Body of pancreas (tissue), 4 donors: Measurements from ENCODE around the gene HDAC1. TPM values are rescaled to one million over a fixed set of nuclear protein-coding genes. Genes with fewer than 3 reads are reported as not detected.

Experiments used
- ATAC-seq: fragments of 150-250 bp; one replicate; pipeline ENCODE4 v1.9.1; 2016
- DNase-seq, 4 donors: peaks; one replicate each; pipeline ENCODE4 v3.0.0-alpha.2; 2019
- H3K27ac ChIP-seq, 4 donors: fragments of 200-600 bp; sonication (generic); 1 replicate in 3 of 4; 2 replicates in 1 of 4; pipeline versions ENCODE4 v1.5.1 to v1.6.1; 2016 to 2019; ENCODE audit warnings: mild to moderate bottlenecking in 1 of 4, mixed read lengths in 1 of 4, moderate library complexity in 1 of 4
- H3K27me3 ChIP-seq, 2 donors: fragments of 200-600 bp; sonication (generic); one replicate each; pipeline ENCODE4 v1.6.0; 2016; ENCODE audit warnings: mild to moderate bottlenecking in 1 of 2
- H3K36me3 ChIP-seq, 2 donors: fragments of 200-600 bp; sonication (generic); replicated peaks in 1 of 2; 2 replicates each; pipeline ENCODE4 v1.5.1; 2016; ENCODE audit warnings: low read depth in 2 of 2; ENCODE audit not compliant: insufficient read depth in 1 of 2
- H3K4me1 ChIP-seq: fragments of 200-600 bp; sonication (generic); one replicate; pipeline ENCODE4 v1.6.0; 2016
- H3K4me3 ChIP-seq, 2 donors: fragments of 200-600 bp; sonication (generic); 1 replicate in 1 of 2; 2 replicates in 1 of 2; pipeline ENCODE4 v1.5.1; 2016 to 2019
- H3K9me3 ChIP-seq, 3 donors: fragments of 200-600 bp; sonication (generic); 1 replicate in 2 of 3; 2 replicates in 1 of 3; pipeline ENCODE4 v1.5.1; 2016
- POLR2A ChIP-seq, 3 donors: fragments of 450-650 bp; IDR thresholded peaks; one replicate each; pipeline ENCODE4 v1.6.1; 2016; ENCODE audit warnings: antibody characterized with exemption in 3 of 3, mild to moderate bottlenecking in 2 of 3
- WGBS, 2 donors: methylation state at CpG; one replicate each; pipeline ENCODE4 v1.1.5; 2017; 5-methylcytosine and 5-hydroxymethylcytosine counted together
- intact Hi-C: fragments of 100-400 bp; cut with DNase I; formaldehyde crosslinking; loops from one replicate; pipeline ENCODE4 v1.15.1; 2023
- total RNA-seq, 2 donors: library from RNA; depleted of rRNA; stranded (reverse); fragments of >200 nt; gene quantifications; one replicate each; pipeline ENCODE4 v1.1.0, GENCODE V29; 2016
- TF ChIP-seq, protein P1 (sequence below), 7 experiments: fragments of 450-650 bp in 4 of 7; fragments of 200-600 bp in 3 of 7; sonication (generic) in 3 of 7; IDR thresholded peaks; one replicate each; pipeline ENCODE4 v1.5.1; 2016 to 2019; ENCODE audit warnings: antibody characterized with exemption in 7 of 7

Gene HDAC1
- total RNA-seq, 2 donors from 2014 or later = 32.7 to 50.4 TPM

DNA sequence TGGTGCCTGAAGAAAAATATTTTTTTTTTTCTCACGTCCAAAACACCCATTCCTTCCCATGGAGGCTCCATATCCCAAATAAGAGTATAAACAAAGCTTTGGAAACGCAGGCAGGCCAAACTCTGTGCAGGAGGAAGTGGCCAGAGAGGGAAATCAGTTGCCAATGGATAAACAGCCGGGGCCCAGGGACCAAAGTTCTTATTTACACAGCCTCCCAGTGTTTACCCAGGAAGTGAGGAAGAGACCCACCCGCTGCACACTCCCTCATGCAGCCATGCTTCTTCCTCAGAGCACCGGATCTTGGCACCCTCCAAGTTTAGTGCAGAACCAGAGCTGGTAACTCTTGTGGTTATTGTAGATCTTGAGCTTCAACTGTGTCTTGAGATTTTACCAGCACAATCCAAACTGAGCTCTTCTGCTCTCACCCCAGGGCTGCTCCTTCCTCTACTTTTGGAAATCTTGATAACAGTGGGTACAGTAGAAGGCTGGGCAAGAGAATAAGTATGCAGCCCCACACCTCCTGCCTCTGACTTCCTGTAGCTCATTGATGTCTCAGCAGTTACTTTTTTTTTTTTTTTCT, 29.9 kb downstream of the HDAC1 start:
- Histone ChIP-seq H3K4me1 (peaks cover 23% of the 10 kb centered on the region), H3K9me3 (no peaks in the 10 kb centered on the region), H3K4me3 (no peak overlapping the region), H3K27me3 (no peaks in the 10 kb centered on the region), H3K27ac (peak overlapping the region in 3 of 4 donors; percentile 55 to 73 (median 56)), H3K36me3 (peaks cover 0 to 3% of the 10 kb centered on the region in 2 donors)
- intact Hi-C loops = no loop called here
- DNase-seq (peak; percentile 78 to 87 (median 86)), ATAC-seq (peak; percentile 94)
- 5 to 16% methylated on average over 5 of the region's 5 CpGs for WGBS, 2 donors
- TF ChIP-seq, protein P1, sequence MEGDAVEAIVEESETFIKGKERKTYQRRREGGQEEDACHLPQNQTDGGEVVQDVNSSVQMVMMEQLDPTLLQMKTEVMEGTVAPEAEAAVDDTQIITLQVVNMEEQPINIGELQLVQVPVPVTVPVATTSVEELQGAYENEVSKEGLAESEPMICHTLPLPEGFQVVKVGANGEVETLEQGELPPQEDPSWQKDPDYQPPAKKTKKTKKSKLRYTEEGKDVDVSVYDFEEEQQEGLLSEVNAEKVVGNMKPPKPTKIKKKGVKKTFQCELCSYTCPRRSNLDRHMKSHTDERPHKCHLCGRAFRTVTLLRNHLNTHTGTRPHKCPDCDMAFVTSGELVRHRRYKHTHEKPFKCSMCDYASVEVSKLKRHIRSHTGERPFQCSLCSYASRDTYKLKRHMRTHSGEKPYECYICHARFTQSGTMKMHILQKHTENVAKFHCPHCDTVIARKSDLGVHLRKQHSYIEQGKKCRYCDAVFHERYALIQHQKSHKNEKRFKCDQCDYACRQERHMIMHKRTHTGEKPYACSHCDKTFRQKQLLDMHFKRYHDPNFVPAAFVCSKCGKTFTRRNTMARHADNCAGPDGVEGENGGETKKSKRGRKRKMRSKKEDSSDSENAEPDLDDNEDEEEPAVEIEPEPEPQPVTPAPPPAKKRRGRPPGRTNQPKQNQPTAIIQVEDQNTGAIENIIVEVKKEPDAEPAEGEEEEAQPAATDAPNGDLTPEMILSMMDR (IDR thresholded peaks at IDR 0.05) = no peak
- TF ChIP-seq POLR2A (IDR thresholded peaks at IDR 0.05) = no peak

DNA sequence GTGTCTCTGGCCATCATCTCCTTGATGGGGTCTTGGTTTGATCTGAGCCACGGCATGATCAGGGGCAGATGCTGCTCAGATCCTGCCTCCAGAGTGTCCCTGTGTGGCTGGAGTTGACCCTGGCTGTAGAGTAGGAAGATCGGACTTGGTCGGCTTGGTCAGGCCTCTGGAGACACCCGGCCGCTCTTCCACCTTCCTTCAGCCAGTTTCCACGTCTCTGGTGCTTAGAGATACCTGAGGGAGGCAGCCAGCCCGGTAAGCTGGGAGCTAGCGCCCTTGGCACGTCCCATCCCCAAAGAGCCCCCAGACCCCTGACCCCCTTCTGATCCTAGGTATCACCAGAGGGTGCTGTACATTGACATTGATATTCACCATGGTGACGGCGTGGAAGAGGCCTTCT, 35.3 kb downstream of the HDAC1 start:
- DNase-seq = no peak
- Histone ChIP-seq H3K4me3 (no peak overlapping the region), H3K9me3 (no peaks in the 10 kb centered on the region), H3K27me3 (no peaks in the 10 kb centered on the region), H3K4me1 (peaks cover 8% of the 10 kb centered on the region), H3K27ac (no peak overlapping the region), H3K36me3 (peaks cover 5 to 28% of the 10 kb centered on the region in 2 donors)
- WGBS, 2 donors = 91 to 93% methylated on average over 11 of the region's 11 CpGs
- TF ChIP-seq, protein P1 (IDR thresholded peaks at IDR 0.05) = no peak
- no peak for TF ChIP-seq POLR2A (IDR thresholded peaks at IDR 0.05)
- intact Hi-C loops = no loop called here
- ATAC-seq = no peak

DNA sequence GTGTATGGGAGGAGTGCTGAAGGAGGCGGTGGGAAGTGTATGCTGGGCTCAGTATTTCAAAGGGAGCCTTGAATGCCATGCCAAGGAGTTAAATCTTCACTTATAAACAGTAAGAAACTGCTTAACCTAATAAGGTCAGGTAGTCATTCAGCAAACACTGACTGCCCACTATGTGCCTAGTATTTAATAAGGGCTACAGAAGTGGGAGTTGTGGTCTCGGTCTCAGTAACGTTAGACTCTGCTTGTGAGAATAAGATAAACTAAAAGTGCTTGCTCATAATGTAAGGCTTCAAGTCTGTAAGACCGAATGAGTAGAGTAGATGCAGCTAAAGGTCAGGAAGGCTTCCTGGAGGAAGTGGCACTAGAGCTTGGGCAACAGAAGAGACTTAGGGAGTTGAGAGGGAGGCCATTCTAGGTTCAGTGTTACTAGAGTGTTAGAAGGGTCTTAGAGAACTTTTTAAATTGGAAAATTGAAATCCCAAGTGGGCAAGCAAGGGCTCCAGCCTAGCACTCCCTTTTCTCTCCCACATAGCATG, 38.1 kb downstream of the HDAC1 start:
- Histone ChIP-seq H3K27ac (no peak overlapping the region), H3K36me3 (peaks cover 5 to 28% of the 10 kb centered on the region in 2 donors), H3K4me1 (peaks cover 12% of the 10 kb centered on the region), H3K4me3 (no peak overlapping the region), H3K9me3 (no peaks in the 10 kb centered on the region), H3K27me3 (no peaks in the 10 kb centered on the region)
- DNase-seq (no peak), ATAC-seq (no peak)
- TF ChIP-seq POLR2A (IDR thresholded peaks at IDR 0.05) = no peak
- TF ChIP-seq, protein P1 (IDR thresholded peaks at IDR 0.05) = no peak
- 95 to 97% methylated on average over 4 of the region's 4 CpGs for WGBS, 2 donors
- intact Hi-C loops = no loop called here

DNA sequence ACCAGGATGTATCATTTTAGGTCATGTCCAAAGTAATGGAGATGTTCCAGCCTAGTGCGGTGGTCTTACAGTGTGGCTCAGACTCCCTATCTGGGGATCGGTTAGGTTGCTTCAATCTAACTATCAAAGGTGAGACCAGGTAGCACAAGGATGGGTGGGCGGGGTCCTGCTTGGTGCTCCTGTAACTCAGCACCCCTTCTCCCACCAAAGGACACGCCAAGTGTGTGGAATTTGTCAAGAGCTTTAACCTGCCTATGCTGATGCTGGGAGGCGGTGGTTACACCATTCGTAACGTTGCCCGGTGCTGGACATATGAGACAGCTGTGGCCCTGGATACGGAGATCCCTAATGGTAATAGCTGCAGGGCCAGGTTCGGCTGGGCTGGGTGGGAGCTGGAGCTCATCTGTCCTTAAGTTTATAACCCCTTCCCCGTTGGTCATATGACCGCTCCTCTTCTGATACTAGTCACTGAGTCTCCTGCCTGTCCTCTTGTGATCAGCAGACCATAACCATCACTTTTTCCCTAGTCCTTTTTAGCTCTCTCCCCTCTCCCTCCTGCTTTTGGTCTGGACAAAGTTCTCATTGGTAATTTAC, 38.8 kb downstream of the HDAC1 start:
- WGBS, 2 donors = 92 to 93% methylated on average over 12 of the region's 12 CpGs
- peaks cover 5 to 28% of the 10 kb centered on the region in 2 donors for H3K36me3 ChIP-seq
- no peaks in the 10 kb centered on the region for H3K27me3 ChIP-seq
- no peak overlapping the region for H3K4me3 ChIP-seq
- ATAC-seq (no peak), DNase-seq (no peak)
- no peak overlapping the region for H3K27ac ChIP-seq
- H3K4me1 ChIP-seq = peaks cover 14% of the 10 kb centered on the region
- H3K9me3 ChIP-seq = no peaks in the 10 kb centered on the region
- no peak for TF ChIP-seq POLR2A (IDR thresholded peaks at IDR 0.05)
- TF ChIP-seq, protein P1 (IDR thresholded peaks at IDR 0.05) = no peak
- intact Hi-C loops = no loop called here
